T-cell (primary cell): ENCODE results near the gene CRNKL1. TPM values are rescaled to one million over a fixed set of nuclear protein-coding genes. Genes with fewer than 3 reads are reported as not detected.
A peak's percentile ranks its signal among the peaks of the same experiment; 100 is the strongest.

ENCODE experiments used
- ATAC-seq, 4 experiments: fragments of 200-7000 bp in 3 of 4; fragments of 150-1000 bp in 1 of 4; cut with Tn5 transposase; replicated peaks in 1 of 4; 1 replicate in 3 of 4; 2 replicates in 1 of 4; pipeline ENCODE4 v1.10.0; 2021; ENCODE audit warnings: moderate library complexity in 3 of 4, mild to moderate bottlenecking in 2 of 4, moderate number of reproducible peaks in 1 of 4
- CTCF ChIA-PET, 2 donors: fragments of 300-600 bp; sonication (Branson Sonifier 250); formaldehyde crosslinking; loops; one replicate each; lab custom pipeline; 2022; ENCODE audit warnings: antibody characterized with exemption in 2 of 2; lab: Charles Lee
- POLR2A ChIA-PET, 2 donors: fragments of 300-600 bp; sonication (Branson Sonifier 250); formaldehyde crosslinking; loops; one replicate each; lab custom pipeline; 2022; ENCODE audit warnings: antibody characterized with exemption in 2 of 2; lab: Charles Lee
- DNase-seq, 35 experiments: peaks; one replicate each; pipeline versions ENCODE4 v3.0.0 to v3.0.0-alpha.2; 2013 to 2023
- H3K27ac ChIP-seq: one replicate; pipeline ENCODE4 v1.5.1; 2013; ENCODE audit warnings: low read length
- H3K27me3 ChIP-seq, 2 experiments: replicated peaks in 1 of 2; 1 replicate in 1 of 2; 2 replicates in 1 of 2; pipeline versions ENCODE4 v1.6.1 to v1.7.0; 2013; ENCODE audit warnings: low read length in 1 of 2, mixed read lengths in 1 of 2; ENCODE audit not compliant: control insufficient read depth in 2 of 2, insufficient read depth in 2 of 2; ENCODE audit errors: extremely low read depth in 1 of 2
- H3K36me3 ChIP-seq, 2 donors: 1 replicate in 1 of 2; 2 replicates in 1 of 2; pipeline versions ENCODE4 v1.6.1 to v1.7.0; 2013; ENCODE audit warnings: low read length in 1 of 2; ENCODE audit not compliant: control insufficient read depth in 2 of 2, insufficient read depth in 1 of 2; ENCODE audit errors: extremely low read depth in 1 of 2
- H3K4me1 ChIP-seq, 2 experiments: 1 replicate in 1 of 2; 2 replicates in 1 of 2; pipeline versions ENCODE4 v1.6.1 to v1.7.0; 2013; ENCODE audit warnings: low read length in 2 of 2, mixed read lengths in 1 of 2; ENCODE audit not compliant: insufficient read depth in 2 of 2, control insufficient read depth in 1 of 2; ENCODE audit errors: extremely low read depth in 1 of 2
- H3K4me3 ChIP-seq, 2 donors: 1 replicate in 1 of 2; 2 replicates in 1 of 2; pipeline versions ENCODE4 v1.5.1 to v1.7.0; 2013; ENCODE audit warnings: mild to moderate bottlenecking in 2 of 2, low read length in 1 of 2, moderate library complexity in 1 of 2; ENCODE audit not compliant: control insufficient read depth in 1 of 2; ENCODE audit errors: extremely low read depth in 1 of 2
- H3K9me3 ChIP-seq: 2 replicates; pipeline ENCODE4 v1.7.0; 2013
- H3K27ac Mint-ChIP-seq, 2 donors: one replicate each; pipeline ENCODE4 v1.8.0; 2020 to 2021; ENCODE audit warnings: mild to moderate bottlenecking in 2 of 2, mixed read lengths in 2 of 2
- H3K27me3 Mint-ChIP-seq, 2 donors: one replicate each; pipeline ENCODE4 v1.8.0; 2021 to 2022; ENCODE audit warnings: mixed read lengths in 2 of 2
- H3K36me3 Mint-ChIP-seq: one replicate; pipeline ENCODE4 v1.8.0; 2021; ENCODE audit warnings: mixed read lengths
- H3K4me1 Mint-ChIP-seq, 3 donors: one replicate each; pipeline ENCODE4 v1.8.0; 2020 to 2022; ENCODE audit warnings: mixed read lengths in 3 of 3, mild to moderate bottlenecking in 1 of 3
- H3K4me3 Mint-ChIP-seq, 3 donors: one replicate each; pipeline ENCODE4 v1.8.0; 2020 to 2022; ENCODE audit warnings: mild to moderate bottlenecking in 3 of 3, mixed read lengths in 3 of 3, moderate library complexity in 3 of 3
- H3K9me3 Mint-ChIP-seq, 3 donors: one replicate each; pipeline ENCODE4 v1.8.0; 2020 to 2022; ENCODE audit warnings: mixed read lengths in 3 of 3
- WGBS: methylation state at CpG from one replicate; pipeline ENCODE4 v1.1.5; 2013; ENCODE audit warnings: missing lambda C conversion rate; ENCODE audit not compliant: insufficient coverage; 5-methylcytosine and 5-hydroxymethylcytosine counted together
- total RNA-seq, 35 experiments: library from RNA in 6 of 35; stranded (reverse) in 6 of 35; fragments of 120-200 nt in 1 of 35; gene quantifications; one replicate each; pipeline versions ENCODE4 v1.2.1 to v1.2.4 and lab custom pipeline; 2013 to 2026

The CRNKL1 gene
- total RNA-seq, 5 donors from 2014 or later (not counting 1 experiment from before 2014, with no cell fraction given) = 17.8 to 27.0 (median 24.8) TPM

DNA sequence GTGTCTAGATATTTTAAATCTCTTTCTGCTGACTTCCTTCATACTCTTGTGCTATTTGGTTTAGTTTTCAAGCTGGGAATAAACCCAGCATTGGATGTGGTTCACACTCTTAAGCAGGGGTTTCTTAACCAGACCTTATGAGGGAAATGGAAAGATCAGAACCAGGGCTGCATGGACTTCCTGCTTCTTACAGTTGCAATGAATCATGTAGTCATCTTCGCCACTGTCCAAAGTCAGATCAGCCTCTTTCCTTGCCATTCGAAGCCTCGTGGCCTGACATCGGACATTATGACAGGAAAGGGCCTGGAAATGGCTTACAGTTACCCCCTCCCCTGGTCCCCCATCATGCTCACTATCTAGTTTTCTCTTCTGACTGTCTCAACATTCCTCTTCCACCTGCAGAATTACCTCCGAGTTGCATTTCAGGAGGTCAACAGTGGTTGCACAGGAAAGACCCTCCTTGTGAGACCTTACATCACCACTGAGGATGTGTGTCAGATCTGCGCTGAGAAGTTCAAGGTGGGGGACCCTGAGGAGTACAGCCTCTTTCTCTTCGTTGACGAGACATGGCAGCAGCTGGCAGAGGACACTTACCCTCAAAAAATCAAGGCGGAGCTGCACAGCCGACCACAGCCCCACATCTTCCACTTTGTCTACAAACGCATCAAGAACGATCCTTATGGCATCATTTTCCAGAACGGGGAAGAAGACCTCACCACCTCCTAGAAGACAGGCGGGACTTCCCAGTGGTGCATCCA, 51.9 kb downstream of the CRNKL1 start:
- no peak overlapping the region for H3K27ac Mint-ChIP-seq
- H3K9me3 Mint-ChIP-seq = no peaks in the 10 kb centered on the region
- POLR2A ChIA-PET = no interaction called here
- ATAC-seq = no peak
- H3K36me3 ChIP-seq = no peaks in the 10 kb centered on the region
- H3K27ac ChIP-seq = no peak overlapping the region
- H3K36me3 Mint-ChIP-seq = no peaks in the 10 kb centered on the region
- H3K4me3 Mint-ChIP-seq = no peak overlapping the region
- H3K4me1 Mint-ChIP-seq = peaks cover 14 to 15% (median 15%) of the 10 kb centered on the region in 3 donors
- CTCF ChIA-PET = no interaction called here
- no peak for DNase-seq
- 68% methylated on average over 11 of the region's 14 CpGs for WGBS
- H3K4me3 ChIP-seq = no peak overlapping the region
- H3K4me1 ChIP-seq = no peaks in the 10 kb centered on the region
- H3K9me3 ChIP-seq = no peaks in the 10 kb centered on the region
- peaks cover 0 to 43% of the 10 kb centered on the region in 2 experiments for H3K27me3 ChIP-seq
- H3K27me3 Mint-ChIP-seq = peaks cover 34 to 37% of the 10 kb centered on the region in 2 donors

- Histone ChIP-seq H3K4me3 (no peak overlapping the region), H3K9me3 (no peaks in the 10 kb centered on the region), H3K27me3 (peaks cover 0 to 34% of the 10 kb centered on the region in 2 experiments), H3K36me3 (no peaks in the 10 kb centered on the region), H3K27ac (no peak overlapping the region), H3K4me1 (no peaks in the 10 kb centered on the region)
- ChIA-PET CTCF (no interaction called here), POLR2A (no interaction called here)
- DNase-seq (no peak), ATAC-seq (no peak)
- Mint-ChIP-seq H3K4me3 (no peak overlapping the region), H3K36me3 (no peaks in the 10 kb centered on the region), H3K27ac (no peak overlapping the region), H3K27me3 (peaks cover 30 to 31% of the 10 kb centered on the region in 2 donors), H3K4me1 (peaks cover 14 to 15% (median 15%) of the 10 kb centered on the region in 3 donors), H3K9me3 (no peaks in the 10 kb centered on the region)
- WGBS = 71% methylated on average over 5 of the region's 7 CpGs
These were observed 53.1 kb downstream of the CRNKL1 start for GRCh38 chr20:19998990-19999705.

- CTCF ChIA-PET = interaction anchor here in 1 of 2 donors (0.6 to 1.4 kb wide), 2 partner anchors 13 to 1367 kb away, joined by 3 read pairs; no protein-coding TSS in a partner anchor
- H3K27ac Mint-ChIP-seq = no peak overlapping the region
- POLR2A ChIA-PET = interaction anchor here in 1 of 2 donors (0.6 kb wide), 1 partner anchor 19 kb away, joined by 3 read pairs; no protein-coding TSS in a partner anchor
- peaks cover 11 to 19% of the 10 kb centered on the region in 2 donors for H3K27me3 Mint-ChIP-seq
- ATAC-seq = no peak
- 81% methylated on average over 3 of the region's 9 CpGs for WGBS
- H3K36me3 Mint-ChIP-seq = no peaks in the 10 kb centered on the region
- Histone ChIP-seq H3K4me3 (no peak overlapping the region), H3K27me3 (peaks cover 0 to 21% of the 10 kb centered on the region in 2 experiments), H3K4me1 (no peaks in the 10 kb centered on the region), H3K36me3 (no peaks in the 10 kb centered on the region), H3K9me3 (no peaks in the 10 kb centered on the region), H3K27ac (no peak overlapping the region)
- no peaks in the 10 kb centered on the region for H3K9me3 Mint-ChIP-seq
- H3K4me3 Mint-ChIP-seq = no peak overlapping the region
- H3K4me1 Mint-ChIP-seq = no peaks in the 10 kb centered on the region
- DNase-seq = no peak
These were observed 55.3 kb downstream of the CRNKL1 start for GRCh38 chr20:19996917-19997316.

- peaks cover 11 to 13% of the 10 kb centered on the region in 2 donors for H3K27me3 Mint-ChIP-seq
- H3K4me3 Mint-ChIP-seq = no peak overlapping the region
- ATAC-seq (no peak), DNase-seq (no peak)
- no peaks in the 10 kb centered on the region for H3K9me3 Mint-ChIP-seq
- WGBS = 93% methylated on average over 4 of the region's 8 CpGs
- ChIA-PET CTCF (no interaction called here), POLR2A (no interaction called here)
- Histone ChIP-seq H3K4me1 (no peaks in the 10 kb centered on the region), H3K27me3 (peaks cover 0 to 21% of the 10 kb centered on the region in 2 experiments), H3K27ac (no peak overlapping the region), H3K4me3 (no peak overlapping the region), H3K9me3 (no peaks in the 10 kb centered on the region), H3K36me3 (no peaks in the 10 kb centered on the region)
- H3K27ac Mint-ChIP-seq = no peak overlapping the region
- H3K4me1 Mint-ChIP-seq = no peaks in the 10 kb centered on the region
- H3K36me3 Mint-ChIP-seq = no peaks in the 10 kb centered on the region
These were observed 56.0 kb downstream of the CRNKL1 start for GRCh38 chr20:19996222-19996621.

DNA sequence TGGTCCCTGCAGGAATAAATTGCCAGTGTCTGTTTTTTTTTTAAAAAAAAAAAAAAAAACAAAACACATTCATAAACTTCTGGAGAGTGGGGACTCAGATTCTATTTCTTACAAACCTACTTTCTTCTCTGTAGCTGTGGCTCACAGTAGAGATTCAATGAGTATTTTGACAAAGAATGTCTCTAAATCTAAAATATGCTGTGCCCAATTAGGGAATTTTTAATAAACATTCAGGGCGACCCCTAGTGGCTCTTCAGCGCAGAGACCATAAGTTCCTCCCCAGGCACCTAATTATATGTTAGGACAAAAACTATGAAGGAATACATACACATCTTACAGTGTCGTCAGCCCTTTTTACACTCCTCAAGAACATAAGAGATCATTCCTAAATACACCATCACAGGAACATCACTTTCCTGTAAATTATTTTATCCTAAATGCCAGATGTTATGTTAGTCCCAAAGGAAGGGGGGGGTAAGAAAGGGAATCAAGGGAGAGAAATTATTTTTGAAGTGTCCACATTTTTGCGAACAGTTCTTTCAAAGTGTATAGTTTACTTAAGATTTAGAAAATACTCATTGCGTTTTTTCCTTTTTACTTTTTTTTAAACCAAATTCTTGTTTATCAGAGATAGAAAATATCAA, 56.9 kb downstream of the CRNKL1 start:
- WGBS = no CpG with 5 or more reads among the region's 5 CpGs
- H3K27me3 Mint-ChIP-seq = peaks cover 6 to 13% of the 10 kb centered on the region in 2 donors
- no peaks in the 10 kb centered on the region for H3K36me3 Mint-ChIP-seq
- H3K4me3 Mint-ChIP-seq = no peak overlapping the region
- no peaks in the 10 kb centered on the region for H3K36me3 ChIP-seq
- peak in 15 of 35 experiments; percentile 3 to 66 (median 15) for DNase-seq
- H3K27me3 ChIP-seq = peaks cover 0 to 15% of the 10 kb centered on the region in 2 experiments
- H3K4me1 Mint-ChIP-seq = no peaks in the 10 kb centered on the region
- H3K4me3 ChIP-seq = no peak overlapping the region
- H3K9me3 ChIP-seq = no peaks in the 10 kb centered on the region
- CTCF ChIA-PET = interaction anchor here (0.6 to 0.7 kb wide), 3 partner anchors 20 to 1234 kb away, joined by 5 to 11 read pairs (median 6); no protein-coding TSS in a partner anchor
- H3K27ac Mint-ChIP-seq = no peak overlapping the region
- peak in 1 of 4 experiments; percentile 51 for ATAC-seq
- no peaks in the 10 kb centered on the region for H3K4me1 ChIP-seq
- no peaks in the 10 kb centered on the region for H3K9me3 Mint-ChIP-seq
- no peak overlapping the region for H3K27ac ChIP-seq
- POLR2A ChIA-PET = no interaction called here
